Gastroesophageal sphincter (tissue), 4 donors: ENCODE measurements around the gene SH3TC2. TPM values are rescaled to one million over a fixed set of nuclear protein-coding genes. Genes with fewer than 3 reads are reported as not detected.

Experiments used
- ATAC-seq: fragments of 150-250 bp; one replicate; pipeline ENCODE4 v1.9.1; 2016; ENCODE audit warnings: mild to moderate bottlenecking, moderate library complexity
- H3K27ac ChIP-seq, 4 donors: fragments of 200-600 bp; sonication (generic) in 3 of 4; 1 replicate in 3 of 4; 2 replicates in 1 of 4; pipeline ENCODE4 v1.5.1; 2016 to 2019
- H3K27me3 ChIP-seq: fragments of 200-600 bp; sonication (generic); one replicate; pipeline ENCODE4 v1.5.1; 2019
- H3K36me3 ChIP-seq, 2 donors: fragments of 200-600 bp; sonication (generic); one replicate each; pipeline ENCODE4 v1.5.1; 2019; ENCODE audit warnings: control low read depth in 1 of 2
- H3K4me1 ChIP-seq, 3 donors: fragments of 200-600 bp; sonication (generic); 1 replicate in 2 of 3; 2 replicates in 1 of 3; pipeline ENCODE4 v1.5.1; 2016 to 2019; ENCODE audit warnings: control low read depth in 2 of 3
- H3K4me3 ChIP-seq, 2 donors: fragments of 200-600 bp; sonication (generic); one replicate each; pipeline ENCODE4 v1.5.1; 2019; ENCODE audit warnings: mild to moderate bottlenecking in 1 of 2, moderate library complexity in 1 of 2
- H3K9me3 ChIP-seq, 3 donors: fragments of 200-600 bp; sonication (generic); one replicate each; pipeline ENCODE4 v1.5.1; 2017 to 2019; ENCODE audit warnings: control low read depth in 2 of 3
- CTCF ChIP-seq, 4 experiments: fragments of 200-600 bp in 2 of 4; fragments of 450-650 bp in 2 of 4; sonication (generic) in 1 of 4; IDR thresholded peaks; one replicate each; pipeline ENCODE4 v1.5.1; 2017 to 2019; ENCODE audit warnings: antibody characterized with exemption in 4 of 4, mild to moderate bottlenecking in 2 of 4, moderate library complexity in 2 of 4
- EP300 ChIP-seq: sonication (generic); formaldehyde crosslinking; IDR thresholded peaks from one replicate; pipeline ENCODE4 v1.6.1; 2017; ENCODE audit warnings: antibody characterized with exemption, mild to moderate bottlenecking
- POLR2A ChIP-seq, 2 donors: fragments of 450-650 bp; IDR thresholded peaks; one replicate each; pipeline ENCODE4 v1.6.1; 2017; ENCODE audit warnings: antibody characterized with exemption in 2 of 2, mild to moderate bottlenecking in 2 of 2, moderate library complexity in 1 of 2
- POLR2AphosphoS5 ChIP-seq: sonication (generic); formaldehyde crosslinking; IDR thresholded peaks from one replicate; pipeline ENCODE4 v1.6.1; 2017; ENCODE audit warnings: antibody characterized with exemption
- WGBS, 2 donors: methylation state at CpG; one replicate each; pipeline ENCODE4 v1.1.5; 2018; ENCODE audit warnings: low coverage in 1 of 2; 5-methylcytosine and 5-hydroxymethylcytosine counted together
- total RNA-seq, 4 donors: library from RNA; depleted of rRNA; stranded (reverse); fragments of >200 nt; gene quantifications; one replicate each; pipeline ENCODE4 v1.1.0, GENCODE V29; 2016

Gene SH3TC2
- total RNA-seq, 4 donors from 2014 or later, result 2.3 to 5.0 (median 3.5) TPM

- Histone ChIP-seq H3K27ac (no peak overlapping the region), H3K4me1 (peaks cover 0 to 5% (median 0%) of the 10 kb centered on the region in 3 donors), H3K27me3 (peaks cover 4% of the 10 kb centered on the region), H3K9me3 (no peaks in the 10 kb centered on the region), H3K4me3 (no peak overlapping the region), H3K36me3 (no peaks in the 10 kb centered on the region)
- no peak for TF ChIP-seq POLR2A (IDR thresholded peaks at IDR 0.05)
- TF ChIP-seq EP300, result no peak
- no peak for TF ChIP-seq POLR2AphosphoS5
- TF ChIP-seq CTCF (IDR thresholded peaks at IDR 0.05), result no peak
- ATAC-seq, result no peak
- WGBS, 2 donors, result 26 to 31% methylated on average over 5 of the region's 5 CpGs
These were observed 60.8 kb downstream of the SH3TC2 start for GRCh38 chr5:149002053-149002452.

- Histone ChIP-seq H3K9me3 (no peaks in the 10 kb centered on the region), H3K27ac (no peak overlapping the region), H3K27me3 (peaks cover 4% of the 10 kb centered on the region), H3K4me1 (peaks cover 0 to 10% (median 0%) of the 10 kb centered on the region in 3 donors), H3K36me3 (no peaks in the 10 kb centered on the region), H3K4me3 (no peak overlapping the region)
- TF ChIP-seq POLR2AphosphoS5, result no peak
- TF ChIP-seq CTCF (IDR thresholded peaks at IDR 0.05), result no peak
- no peak for TF ChIP-seq EP300
- no peak for TF ChIP-seq POLR2A (IDR thresholded peaks at IDR 0.05)
- no peak for ATAC-seq
These were observed 61.7 kb downstream of the SH3TC2 start for GRCh38 chr5:149001162-149001561.

GRCh38 chr5:148999741-149000140 lies 63.1 kb downstream of the SH3TC2 start:
- Histone ChIP-seq H3K27ac (no peak overlapping the region), H3K36me3 (no peaks in the 10 kb centered on the region), H3K4me3 (no peak overlapping the region), H3K9me3 (no peaks in the 10 kb centered on the region), H3K27me3 (peaks cover 4% of the 10 kb centered on the region), H3K4me1 (peaks cover 0 to 9% (median 0%) of the 10 kb centered on the region in 3 donors)
- no peak for ATAC-seq
- no peak for TF ChIP-seq CTCF (IDR thresholded peaks at IDR 0.05)
- no peak for TF ChIP-seq POLR2AphosphoS5
- no peak for TF ChIP-seq EP300
- TF ChIP-seq POLR2A (IDR thresholded peaks at IDR 0.05), result no peak
- 67 to 71% methylated on average over 2 to 3 of the region's 3 CpGs for WGBS, 2 donors

GRCh38 chr5:148998174-148998797 lies 64.6 kb downstream of the SH3TC2 start:
- Histone ChIP-seq H3K27me3 (peaks cover 4% of the 10 kb centered on the region), H3K9me3 (no peaks in the 10 kb centered on the region), H3K27ac (no peak overlapping the region), H3K4me1 (peaks cover 0 to 9% (median 0%) of the 10 kb centered on the region in 3 donors), H3K4me3 (no peak overlapping the region), H3K36me3 (no peaks in the 10 kb centered on the region)
- TF ChIP-seq EP300 (no peak), POLR2AphosphoS5 (no peak), CTCF (IDR thresholded peaks at IDR 0.05) (peak; percentile 36 to 63 (median 59))
- ATAC-seq, result peak; percentile 53
- WGBS, 2 donors, result 25 to 39% methylated on average over 3 to 4 of the region's 6 CpGs

GRCh38 chr5:148996270-148996669 lies 66.6 kb downstream of the SH3TC2 start:
- WGBS, 2 donors, result 22 to 33% methylated on average over 3 of the region's 3 CpGs
- H3K27ac ChIP-seq, result no peak overlapping the region
- H3K4me3 ChIP-seq, result no peak overlapping the region
- peaks cover 4% of the 10 kb centered on the region for H3K27me3 ChIP-seq
- no peak for ATAC-seq
- H3K36me3 ChIP-seq, result no peaks in the 10 kb centered on the region
- H3K4me1 ChIP-seq, result peaks cover 0 to 9% (median 0%) of the 10 kb centered on the region in 3 donors
- H3K9me3 ChIP-seq, result no peaks in the 10 kb centered on the region
- no peak for TF ChIP-seq CTCF (IDR thresholded peaks at IDR 0.05)
- no peak for TF ChIP-seq EP300
- TF ChIP-seq POLR2AphosphoS5, result no peak
- TF ChIP-seq POLR2A (IDR thresholded peaks at IDR 0.05), result no peak
